K562 (cell line): ENCODE measurements around the gene SUPT3H.

Source experiments
- ESRRA ChIP-seq: fragments of 450-650 bp; IDR thresholded peaks from 2 replicates; pipeline ENCODE4 v1.6.1; 2014; ENCODE audit warnings: low read depth, mild to moderate bottlenecking, moderate library complexity, borderline replicate concordance
- EZH2 ChIP-seq: IDR thresholded peaks from 2 replicates; pipeline ENCODE4 v1.6.1; 2012; ENCODE audit warnings: low read depth, mild to moderate bottlenecking, inconsistent platforms, low read length, borderline replicate concordance
- FIP1L1 ChIP-seq: fragments of 200-400 bp; formaldehyde crosslinking; IDR thresholded peaks from 2 replicates; pipeline ENCODE4 v1.6.1; 2018; ENCODE audit warnings: mild to moderate bottlenecking, low read depth, low read length; ENCODE audit not compliant: poor library complexity, severe bottlenecking
- GABPB1 ChIP-seq: sonication (generic); formaldehyde crosslinking; IDR thresholded peaks from 2 replicates; pipeline ENCODE4 v1.8.0; 2022; ENCODE audit warnings: mild to moderate bottlenecking, missing genetic modification reagents
- MTF1 ChIP-seq: fragments of 250-450 bp; sonication (Bioruptor Pico); IDR thresholded peaks from 2 replicates; pipeline ENCODE4 v1.9.0; 2021; ENCODE audit warnings: moderate library complexity, mild to moderate bottlenecking, inconsistent platforms, borderline replicate concordance
- SIN3A ChIP-seq, 2 experiments: fragments of 150-350 bp in 1 of 2; IDR thresholded peaks; 2 replicates each; pipeline ENCODE4 v1.6.1; 2011 to 2016; ENCODE audit warnings: borderline replicate concordance in 2 of 2, low read depth in 2 of 2, low read length in 2 of 2, mild to moderate bottlenecking in 2 of 2, moderate library complexity in 2 of 2; ENCODE audit not compliant: control insufficient read depth in 1 of 2
- TGIF2 ChIP-seq: sonication (generic); formaldehyde crosslinking; IDR thresholded peaks from 2 replicates; pipeline ENCODE4 v1.8.1; 2022; ENCODE audit warnings: mild to moderate bottlenecking, missing genetic modification reagents, moderate library complexity
- ZNF140 ChIP-seq: fragments of 250-450 bp; sonication (Bioruptor Pico); IDR thresholded peaks from 2 replicates; pipeline ENCODE4 v1.8.0; 2021; ENCODE audit warnings: moderate library complexity, mild to moderate bottlenecking, inconsistent platforms
- ZZZ3 ChIP-seq: fragments of 450-650 bp; IDR thresholded peaks from 2 replicates; pipeline ENCODE4 v1.6.1; 2016; ENCODE audit warnings: antibody characterized with exemption, mild to moderate bottlenecking, moderate library complexity
- TF ChIP-seq, protein P1 (sequence below): fragments of 250-450 bp; sonication (Bioruptor Pico); IDR thresholded peaks from 2 replicates; pipeline ENCODE4 v1.5.0; 2020; ENCODE audit warnings: mild to moderate bottlenecking
- TF ChIP-seq, protein P2 (sequence below), 3 experiments: IDR thresholded peaks in 2 of 3; conservative IDR thresholded peaks in 1 of 3; 2 replicates each; pipeline ENCODE4 v1.5.1; 2011 to 2012; ENCODE audit warnings: low read length in 3 of 3, mild to moderate bottlenecking in 3 of 3, control low read depth in 2 of 3, improper control_type of control experiment in 1 of 3, inconsistent platforms in 1 of 3, low read depth in 1 of 3, mixed read lengths in 1 of 3, moderate library complexity in 1 of 3; ENCODE audit not compliant: insufficient read depth in 2 of 3
- TF ChIP-seq, protein P3 (sequence below): sonication (generic); formaldehyde crosslinking; IDR thresholded peaks from 2 replicates; pipeline ENCODE4 v1.4.0; 2020; ENCODE audit warnings: mild to moderate bottlenecking, missing genetic modification reagents
- TF ChIP-seq, protein P4 (sequence below): sonication (generic); IDR thresholded peaks from 2 replicates; pipeline ENCODE4 v1.6.1; 2016

DNA sequence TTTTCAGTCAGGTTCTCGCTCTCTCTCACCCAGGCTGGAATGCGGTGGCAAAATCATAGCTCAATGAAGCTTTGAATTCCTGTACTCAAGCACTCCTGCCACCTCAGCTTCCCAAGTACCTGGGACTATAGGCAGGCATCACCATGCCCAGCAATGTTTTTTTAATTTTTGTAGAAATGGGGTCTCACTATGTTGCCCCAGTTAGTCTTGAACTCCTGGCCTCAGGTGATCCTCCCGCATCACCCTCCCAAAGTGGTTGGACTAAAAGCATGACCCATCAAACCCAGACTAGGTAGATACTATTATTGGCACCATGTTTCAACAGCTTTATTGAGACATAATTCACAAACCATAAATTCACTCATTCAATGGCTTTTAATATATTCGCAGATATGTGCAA is 122.3 kb downstream of the SUPT3H start:
- no peak for TF ChIP-seq FIP1L1
- TF ChIP-seq, protein P1, sequence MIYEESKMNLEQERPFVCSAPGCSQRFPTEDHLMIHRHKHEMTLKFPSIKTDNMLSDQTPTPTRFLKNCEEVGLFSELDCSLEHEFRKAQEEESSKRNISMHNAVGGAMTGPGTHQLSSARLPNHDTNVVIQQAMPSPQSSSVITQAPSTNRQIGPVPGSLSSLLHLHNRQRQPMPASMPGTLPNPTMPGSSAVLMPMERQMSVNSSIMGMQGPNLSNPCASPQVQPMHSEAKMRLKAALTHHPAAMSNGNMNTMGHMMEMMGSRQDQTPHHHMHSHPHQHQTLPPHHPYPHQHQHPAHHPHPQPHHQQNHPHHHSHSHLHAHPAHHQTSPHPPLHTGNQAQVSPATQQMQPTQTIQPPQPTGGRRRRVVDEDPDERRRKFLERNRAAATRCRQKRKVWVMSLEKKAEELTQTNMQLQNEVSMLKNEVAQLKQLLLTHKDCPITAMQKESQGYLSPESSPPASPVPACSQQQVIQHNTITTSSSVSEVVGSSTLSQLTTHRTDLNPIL (CRISPR knock-in tag): no peak
- TF ChIP-seq ZNF140: no peak
- no peak for TF ChIP-seq ZZZ3
- no peak for TF ChIP-seq TGIF2
- TF ChIP-seq, protein P2, sequence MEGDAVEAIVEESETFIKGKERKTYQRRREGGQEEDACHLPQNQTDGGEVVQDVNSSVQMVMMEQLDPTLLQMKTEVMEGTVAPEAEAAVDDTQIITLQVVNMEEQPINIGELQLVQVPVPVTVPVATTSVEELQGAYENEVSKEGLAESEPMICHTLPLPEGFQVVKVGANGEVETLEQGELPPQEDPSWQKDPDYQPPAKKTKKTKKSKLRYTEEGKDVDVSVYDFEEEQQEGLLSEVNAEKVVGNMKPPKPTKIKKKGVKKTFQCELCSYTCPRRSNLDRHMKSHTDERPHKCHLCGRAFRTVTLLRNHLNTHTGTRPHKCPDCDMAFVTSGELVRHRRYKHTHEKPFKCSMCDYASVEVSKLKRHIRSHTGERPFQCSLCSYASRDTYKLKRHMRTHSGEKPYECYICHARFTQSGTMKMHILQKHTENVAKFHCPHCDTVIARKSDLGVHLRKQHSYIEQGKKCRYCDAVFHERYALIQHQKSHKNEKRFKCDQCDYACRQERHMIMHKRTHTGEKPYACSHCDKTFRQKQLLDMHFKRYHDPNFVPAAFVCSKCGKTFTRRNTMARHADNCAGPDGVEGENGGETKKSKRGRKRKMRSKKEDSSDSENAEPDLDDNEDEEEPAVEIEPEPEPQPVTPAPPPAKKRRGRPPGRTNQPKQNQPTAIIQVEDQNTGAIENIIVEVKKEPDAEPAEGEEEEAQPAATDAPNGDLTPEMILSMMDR (IDR thresholded peaks at IDR 0.05 in 2 of 3, conservative IDR thresholded peaks at IDR 0.05 in 1 of 3; ENCODE audit: insufficient read depth in 2 of 3, low read depth in 1 of 3, low read length in 3 of 3): no peak
- no peak for TF ChIP-seq GABPB1
- TF ChIP-seq, protein P3, sequence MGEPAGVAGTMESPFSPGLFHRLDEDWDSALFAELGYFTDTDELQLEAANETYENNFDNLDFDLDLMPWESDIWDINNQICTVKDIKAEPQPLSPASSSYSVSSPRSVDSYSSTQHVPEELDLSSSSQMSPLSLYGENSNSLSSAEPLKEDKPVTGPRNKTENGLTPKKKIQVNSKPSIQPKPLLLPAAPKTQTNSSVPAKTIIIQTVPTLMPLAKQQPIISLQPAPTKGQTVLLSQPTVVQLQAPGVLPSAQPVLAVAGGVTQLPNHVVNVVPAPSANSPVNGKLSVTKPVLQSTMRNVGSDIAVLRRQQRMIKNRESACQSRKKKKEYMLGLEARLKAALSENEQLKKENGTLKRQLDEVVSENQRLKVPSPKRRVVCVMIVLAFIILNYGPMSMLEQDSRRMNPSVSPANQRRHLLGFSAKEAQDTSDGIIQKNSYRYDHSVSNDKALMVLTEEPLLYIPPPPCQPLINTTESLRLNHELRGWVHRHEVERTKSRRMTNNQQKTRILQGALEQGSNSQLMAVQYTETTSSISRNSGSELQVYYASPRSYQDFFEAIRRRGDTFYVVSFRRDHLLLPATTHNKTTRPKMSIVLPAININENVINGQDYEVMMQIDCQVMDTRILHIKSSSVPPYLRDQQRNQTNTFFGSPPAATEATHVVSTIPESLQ (CRISPR knock-in tag): no peak
- TF ChIP-seq EZH2: no peak
- TF ChIP-seq MTF1 (CRISPR knock-in tag): no peak
- TF ChIP-seq, protein P4, sequence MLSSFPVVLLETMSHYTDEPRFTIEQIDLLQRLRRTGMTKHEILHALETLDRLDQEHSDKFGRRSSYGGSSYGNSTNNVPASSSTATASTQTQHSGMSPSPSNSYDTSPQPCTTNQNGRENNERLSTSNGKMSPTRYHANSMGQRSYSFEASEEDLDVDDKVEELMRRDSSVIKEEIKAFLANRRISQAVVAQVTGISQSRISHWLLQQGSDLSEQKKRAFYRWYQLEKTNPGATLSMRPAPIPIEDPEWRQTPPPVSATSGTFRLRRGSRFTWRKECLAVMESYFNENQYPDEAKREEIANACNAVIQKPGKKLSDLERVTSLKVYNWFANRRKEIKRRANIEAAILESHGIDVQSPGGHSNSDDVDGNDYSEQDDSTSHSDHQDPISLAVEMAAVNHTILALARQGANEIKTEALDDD: no peak
- TF ChIP-seq SIN3A (IDR thresholded peaks at IDR 0.05; ENCODE audit: borderline replicate concordance in 2 of 2, control insufficient read depth in 1 of 2, low read depth in 2 of 2, low read length in 2 of 2): no peak
- TF ChIP-seq ESRRA: no peak
